ENCODE results near the gene NR3C2.
A peak's percentile ranks its signal among the peaks of the same experiment; 100 is the strongest.

Gene NR3C2

DNA sequence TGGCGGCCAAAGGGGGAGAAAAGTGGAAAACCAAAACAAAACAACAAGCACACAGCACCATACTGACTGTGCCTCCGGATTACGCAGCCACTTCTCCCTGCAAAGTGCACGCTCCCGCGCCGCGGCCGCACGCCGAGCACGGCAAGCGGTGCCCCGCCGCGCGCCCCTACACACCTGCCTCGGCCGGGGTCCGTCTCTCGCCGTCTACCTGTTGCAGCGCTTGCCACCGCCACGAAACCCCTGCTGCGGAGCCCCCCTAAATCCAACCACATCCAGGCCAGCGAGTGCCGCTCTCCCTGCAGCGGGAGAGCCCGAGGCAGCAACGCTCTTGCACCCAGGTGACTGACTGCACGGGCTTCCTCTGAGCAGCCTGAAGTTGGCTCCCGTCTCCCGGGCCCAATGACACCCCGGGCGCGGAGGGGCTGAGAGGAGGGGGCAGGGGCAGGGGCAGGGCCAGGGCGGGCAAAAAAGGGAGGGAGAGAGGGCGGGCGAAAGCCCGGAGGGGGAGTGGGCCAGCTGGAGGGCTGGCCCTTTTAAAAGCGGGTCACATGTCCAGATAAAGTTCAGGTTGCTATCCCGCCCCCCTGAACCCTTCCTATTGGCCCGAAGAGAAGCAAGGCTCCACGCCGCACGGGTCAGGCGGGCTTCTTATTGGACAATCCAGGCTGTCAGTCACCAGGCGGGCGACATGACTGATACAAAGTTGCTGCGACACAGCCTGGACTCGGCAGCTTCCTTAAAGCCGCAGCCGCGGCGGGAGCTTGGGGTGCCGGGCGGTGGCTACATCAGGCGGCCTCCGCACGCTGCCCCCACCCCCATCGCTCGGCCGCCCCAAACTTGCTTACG is at the start of gene NR3C2:
Gene NR3C2, minus strand, starts transcription at position 429 of the 846 bp plus-strand sequence.
- peak; percentile 90 for DNase-seq (ENCODE audit: low read depth, low spot score)

DNA sequence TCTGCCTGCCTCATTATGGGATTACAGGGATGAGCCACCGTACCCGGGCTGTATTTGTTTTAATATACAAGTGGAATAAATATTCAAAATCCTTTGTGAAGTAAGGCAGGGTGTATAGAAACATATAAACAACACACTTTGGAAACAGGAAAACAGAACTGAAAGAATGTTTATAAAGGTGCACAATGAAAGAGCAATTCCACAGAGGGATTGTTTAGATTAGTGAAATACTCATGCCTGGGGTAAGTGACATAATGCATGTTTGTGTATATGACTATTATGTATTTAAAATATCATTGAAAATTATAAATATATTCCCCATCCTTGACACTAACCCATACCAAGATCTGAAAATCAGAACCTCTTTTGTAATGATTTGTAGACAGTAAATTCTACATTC is 45.0 kb upstream of the NR3C2 start:
- no peak for DNase-seq (ENCODE audit: low read depth, low spot score)

GRCh38 chr4:148481636-148482035 is 39.4 kb upstream of the NR3C2 start:
- DNase-seq (ENCODE audit: low read depth, low spot score) = no peak

DNA sequence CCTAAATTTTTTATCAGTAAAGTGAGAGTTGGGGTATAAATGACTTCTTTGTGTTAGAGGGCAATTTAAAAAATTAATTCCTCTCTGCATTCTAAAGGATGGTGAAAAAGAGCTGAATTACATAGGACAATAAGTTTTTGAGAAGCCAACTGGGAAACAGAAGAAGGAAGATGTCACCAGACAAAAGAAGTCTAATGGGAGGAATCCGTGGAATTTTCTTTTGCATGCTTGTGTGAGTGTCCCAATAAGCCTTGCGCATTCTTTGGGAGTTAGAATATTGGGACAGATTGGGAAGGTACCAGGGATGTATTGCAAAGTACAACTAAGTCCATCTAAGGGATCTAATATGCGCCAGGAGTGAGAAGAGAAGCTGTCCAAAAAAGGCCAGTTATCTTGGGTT is 35.1 kb upstream of the NR3C2 start:
- DNase-seq (ENCODE audit: low read depth, low spot score) = no peak

DNA sequence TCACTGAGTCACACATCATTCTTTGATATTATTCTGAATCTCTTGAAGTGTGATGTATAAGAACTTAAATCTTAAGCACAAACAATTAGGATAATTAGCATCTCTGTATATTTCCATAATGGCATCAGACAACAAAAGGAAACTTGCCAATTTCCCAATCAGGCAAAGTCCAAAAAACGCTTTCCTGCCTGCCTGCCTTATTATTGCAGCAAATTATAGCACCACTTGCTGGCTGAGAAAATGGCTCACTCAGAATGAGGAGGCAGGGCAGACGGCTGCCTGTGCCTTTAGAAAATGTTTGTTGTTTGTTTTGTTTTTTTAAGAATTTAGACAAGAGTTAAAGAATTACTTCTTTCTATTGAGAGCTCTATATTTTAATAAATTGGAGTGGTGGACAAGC is 27.7 kb upstream of the NR3C2 start:
- DNase-seq (ENCODE audit: low read depth, low spot score) = no peak

GRCh38 chr4:148454835-148455234 is 12.6 kb upstream of the NR3C2 start:
- no peak for DNase-seq (ENCODE audit: low read depth, low spot score)

DNA sequence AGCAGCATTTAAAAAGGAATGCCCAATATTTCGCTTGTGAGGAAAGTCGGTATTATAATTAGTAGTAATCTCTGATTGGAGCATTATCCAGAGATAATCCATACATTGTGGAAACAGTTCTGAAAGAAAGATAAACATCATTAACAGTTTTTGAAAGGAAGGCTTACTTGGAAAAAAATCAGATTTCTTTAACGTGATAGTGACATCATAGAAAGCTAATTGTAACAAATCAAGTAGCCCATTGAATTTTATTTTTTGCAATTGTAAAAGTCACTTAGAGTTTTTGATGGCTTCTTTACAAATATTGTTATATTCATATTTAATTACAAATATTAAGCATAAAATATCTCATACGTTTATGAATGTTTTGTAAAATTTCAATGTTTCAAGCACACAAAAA is 11.6 kb upstream of the NR3C2 start:
- no peak for DNase-seq (ENCODE audit: low read depth, low spot score)

- DNase-seq (ENCODE audit: low read depth, low spot score) = no peak
These were observed 10.8 kb upstream of the NR3C2 start for GRCh38 chr4:148452970-148453369.

GRCh38 chr4:148449921-148450320 is 7.7 kb upstream of the NR3C2 start:
- DNase-seq (ENCODE audit: low read depth, low spot score) = no peak

DNA sequence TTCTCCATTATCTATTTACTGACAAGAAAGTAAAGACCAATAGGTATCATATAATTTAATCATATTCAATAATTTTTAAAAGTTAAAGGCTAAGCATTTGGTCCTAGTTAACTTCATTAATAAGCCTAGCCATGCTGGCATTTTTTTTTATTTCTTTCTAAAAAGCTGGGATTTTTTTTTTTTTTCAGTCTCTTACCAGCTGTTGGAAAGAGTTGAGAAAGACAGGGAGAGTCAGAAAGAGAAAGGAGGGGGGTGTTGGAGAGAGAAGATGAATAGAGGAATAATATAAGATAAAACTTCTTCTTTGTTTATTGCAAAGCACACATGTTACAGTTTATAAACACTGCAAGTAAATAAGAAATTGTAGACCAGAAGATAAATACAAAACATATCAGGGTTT is 5.9 kb upstream of the NR3C2 start:
- DNase-seq (ENCODE audit: low read depth, low spot score) = no peak

GRCh38 chr4:148447681-148448080 is 5.5 kb upstream of the NR3C2 start:
- no peak for DNase-seq (ENCODE audit: low read depth, low spot score)

DNA sequence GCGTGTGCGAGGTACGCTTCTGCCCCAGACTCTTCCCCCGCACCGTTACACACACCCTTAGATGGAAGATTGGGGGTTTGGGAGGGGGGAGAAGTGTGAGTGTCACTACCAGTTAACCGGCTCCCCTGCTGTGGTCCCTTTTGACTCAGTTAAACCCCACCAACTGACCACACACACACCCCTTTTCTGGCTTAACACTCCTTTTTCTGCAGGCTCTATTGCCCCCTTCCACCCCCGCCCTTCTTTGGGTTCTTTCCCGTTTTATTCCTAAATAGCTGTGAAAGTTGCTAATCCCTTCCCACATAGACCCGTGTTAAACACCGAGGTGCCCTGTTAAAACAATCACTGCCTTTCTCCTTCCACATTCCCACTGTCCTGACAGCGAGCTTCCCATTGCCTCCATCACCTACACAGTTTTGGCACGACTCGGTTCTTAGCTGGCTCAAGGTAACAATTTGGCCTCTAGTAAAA is 3.7 kb upstream of the NR3C2 start:
- no peak for DNase-seq (ENCODE audit: low read depth, low spot score)

GRCh38 chr4:148445071-148445859 is 3.1 kb upstream of the NR3C2 start:
- DNase-seq (ENCODE audit: low read depth, low spot score) = no peak

- DNase-seq (ENCODE audit: low read depth, low spot score) = no peak
These were observed 2.3 kb upstream of the NR3C2 start for GRCh38 chr4:148444296-148445070.

GRCh38 chr4:148443512-148444295 is 1.5 kb upstream of the NR3C2 start:
- no peak for DNase-seq (ENCODE audit: low read depth, low spot score)

GRCh38 chr4:148442832-148443511 is 758 bp upstream of the NR3C2 start:
- no peak for DNase-seq (ENCODE audit: low read depth, low spot score)

DNA sequence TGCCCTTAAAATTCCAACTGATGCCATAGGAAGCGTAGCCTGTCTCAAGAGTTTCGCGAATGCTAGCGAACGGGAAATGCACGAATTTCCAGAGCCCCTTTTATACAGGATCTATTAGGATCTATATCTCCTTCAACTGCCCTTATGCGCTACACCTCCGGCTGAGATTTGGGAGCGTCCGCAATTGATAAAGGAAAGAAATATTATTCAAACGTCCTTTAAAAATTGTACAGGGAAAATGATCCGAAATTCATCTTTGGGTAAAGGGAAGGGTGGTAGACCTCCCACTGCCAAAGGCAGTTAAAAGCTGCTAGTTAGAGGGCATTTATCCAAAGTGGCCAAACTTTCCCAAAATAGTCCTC is 609 bp downstream of the NR3C2 start:
- DNase-seq (ENCODE audit: low read depth, low spot score) = no peak

- DNase-seq (ENCODE audit: low read depth, low spot score) = no peak
These were observed 4.2 kb downstream of the NR3C2 start for GRCh38 chr4:148438047-148438446.

DNA sequence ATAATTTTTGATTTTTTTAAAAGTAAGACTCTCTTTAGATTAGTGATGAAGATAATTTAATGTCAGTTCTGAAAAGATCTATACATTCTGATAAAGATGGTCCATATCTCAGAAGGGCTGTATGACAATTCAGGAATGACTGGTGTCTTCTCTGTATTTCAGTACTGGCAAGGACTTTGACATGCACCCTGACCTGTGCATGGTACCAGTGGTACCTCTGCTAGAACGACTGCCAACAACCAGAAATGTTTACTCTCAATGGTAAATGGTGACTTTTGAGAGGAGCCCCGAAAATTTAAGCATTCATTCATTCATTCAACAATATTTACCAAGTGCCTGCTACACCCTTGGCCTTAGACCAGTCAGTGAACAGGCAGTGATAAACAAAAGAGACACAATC is 4.8 kb downstream of the NR3C2 start:
- DNase-seq (ENCODE audit: low read depth, low spot score) = no peak

DNA sequence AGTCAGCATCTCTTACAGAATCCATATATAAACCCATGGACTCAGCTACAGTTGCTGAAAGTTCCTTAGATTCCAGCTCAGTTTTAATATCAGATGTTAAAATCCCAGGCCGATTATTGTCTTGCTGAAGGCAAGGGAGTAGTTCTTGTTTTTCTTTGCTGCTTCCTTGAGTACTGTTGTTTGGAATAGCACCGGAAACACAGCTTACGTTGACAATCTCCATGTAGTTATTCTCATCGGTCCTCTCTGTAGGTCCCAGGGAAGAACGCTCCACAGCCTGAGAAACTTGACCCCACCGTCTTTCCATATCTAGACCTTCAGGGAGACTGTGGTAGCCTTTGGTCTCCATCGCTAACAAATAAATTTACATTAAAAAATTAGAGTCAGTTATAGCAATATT is 5.7 kb downstream of the NR3C2 start:
- DNase-seq (ENCODE audit: low read depth, low spot score) = no peak

All from smooth muscle cell of the brain vasculature (primary cell).